Measurements from ENCODE around the gene GUK1. TPM values are rescaled to one million over a fixed set of nuclear protein-coding genes. Genes with fewer than 3 reads are reported as not detected.
"Not testable (repeated sequence)": the region's sequence is repeated elsewhere in the genome, so short reads cannot be mapped to it uniquely, and the experiment has no call there.

GUK1 gene
- polyA plus RNA-seq, 3 donors: 113 to 167 (median 157) TPM

DNA sequence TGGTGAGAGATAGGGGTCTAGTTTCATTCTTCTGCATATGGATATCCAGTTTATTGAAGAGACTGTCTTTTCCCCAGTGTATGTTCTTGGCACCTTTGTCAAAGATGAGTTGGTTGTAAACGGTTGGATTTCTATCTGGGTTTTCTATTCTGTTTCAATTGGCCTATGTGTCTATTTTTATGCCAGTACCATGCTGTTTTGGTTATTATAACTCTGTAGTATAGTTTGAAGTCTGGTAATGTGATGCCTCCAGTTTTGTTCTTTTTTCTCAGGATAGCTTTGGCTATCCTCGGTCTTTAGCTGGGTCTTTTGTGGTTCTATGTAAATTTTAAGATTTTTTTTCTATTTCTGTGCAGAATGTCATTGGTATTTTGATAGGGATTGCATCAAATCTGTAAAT is 48.2 kb downstream of the GUK1 start:
- DNase-seq: not testable (repeated sequence)

DNA sequence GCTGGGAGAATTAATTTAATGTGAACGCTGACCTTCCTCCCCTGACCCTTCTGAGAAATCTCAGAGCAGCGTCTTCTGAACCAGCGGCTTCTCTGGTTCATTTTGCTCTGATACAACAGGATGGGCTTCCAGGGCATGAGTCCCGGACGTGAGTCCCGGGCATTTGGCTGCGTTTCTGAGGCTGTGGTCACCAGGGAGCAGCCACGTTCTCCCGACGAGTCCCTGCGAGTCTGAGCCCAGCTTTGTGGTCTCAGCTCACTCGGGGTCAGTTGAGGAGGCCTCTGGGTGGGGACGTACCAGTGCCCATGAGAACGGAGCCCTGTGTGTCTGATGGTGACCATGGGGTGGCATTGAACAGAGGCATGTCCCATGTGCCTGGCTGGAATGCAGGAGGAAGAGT is 50.1 kb downstream of the GUK1 start:
- no peak for DNase-seq

DNA sequence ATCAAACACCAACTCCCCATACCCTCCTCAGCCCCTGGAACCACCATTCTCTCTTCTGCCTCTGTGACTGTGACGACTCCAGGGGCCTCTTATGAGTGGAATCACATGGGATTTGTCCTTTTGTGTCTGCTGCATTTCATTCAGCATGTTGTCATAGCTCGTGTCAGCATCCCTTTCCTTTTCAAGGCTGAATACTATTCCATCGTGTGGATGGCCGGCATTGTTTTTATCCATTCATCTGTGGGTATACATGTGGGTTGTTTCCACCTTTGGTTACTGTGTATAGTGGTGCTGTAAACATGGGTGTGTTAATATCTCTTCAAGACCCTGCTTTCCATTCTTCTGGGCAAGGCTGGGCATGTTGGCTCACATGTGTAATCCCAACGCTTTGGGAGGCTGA is 50.7 kb downstream of the GUK1 start:
- no peak for DNase-seq

DNA sequence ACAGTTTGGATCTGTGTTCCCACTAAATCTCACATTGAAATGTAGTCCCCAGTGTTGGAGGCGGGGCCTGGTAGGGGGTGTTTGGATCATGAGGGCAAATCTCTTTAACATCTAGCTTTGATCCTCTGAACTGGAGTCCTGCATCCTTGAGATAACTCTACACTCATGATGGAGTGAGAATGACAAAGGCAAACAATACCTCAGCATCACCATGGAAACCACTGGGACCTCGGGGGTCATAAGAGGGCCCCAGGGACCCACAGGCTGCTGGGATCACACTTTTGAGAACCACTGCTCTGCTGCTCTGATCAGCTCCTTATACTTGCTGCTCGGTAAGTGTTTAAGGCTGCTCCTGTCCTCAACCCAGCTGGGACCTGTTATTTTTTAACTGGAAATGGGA is 54.4 kb downstream of the GUK1 start:
- DNase-seq: no peak

DNA sequence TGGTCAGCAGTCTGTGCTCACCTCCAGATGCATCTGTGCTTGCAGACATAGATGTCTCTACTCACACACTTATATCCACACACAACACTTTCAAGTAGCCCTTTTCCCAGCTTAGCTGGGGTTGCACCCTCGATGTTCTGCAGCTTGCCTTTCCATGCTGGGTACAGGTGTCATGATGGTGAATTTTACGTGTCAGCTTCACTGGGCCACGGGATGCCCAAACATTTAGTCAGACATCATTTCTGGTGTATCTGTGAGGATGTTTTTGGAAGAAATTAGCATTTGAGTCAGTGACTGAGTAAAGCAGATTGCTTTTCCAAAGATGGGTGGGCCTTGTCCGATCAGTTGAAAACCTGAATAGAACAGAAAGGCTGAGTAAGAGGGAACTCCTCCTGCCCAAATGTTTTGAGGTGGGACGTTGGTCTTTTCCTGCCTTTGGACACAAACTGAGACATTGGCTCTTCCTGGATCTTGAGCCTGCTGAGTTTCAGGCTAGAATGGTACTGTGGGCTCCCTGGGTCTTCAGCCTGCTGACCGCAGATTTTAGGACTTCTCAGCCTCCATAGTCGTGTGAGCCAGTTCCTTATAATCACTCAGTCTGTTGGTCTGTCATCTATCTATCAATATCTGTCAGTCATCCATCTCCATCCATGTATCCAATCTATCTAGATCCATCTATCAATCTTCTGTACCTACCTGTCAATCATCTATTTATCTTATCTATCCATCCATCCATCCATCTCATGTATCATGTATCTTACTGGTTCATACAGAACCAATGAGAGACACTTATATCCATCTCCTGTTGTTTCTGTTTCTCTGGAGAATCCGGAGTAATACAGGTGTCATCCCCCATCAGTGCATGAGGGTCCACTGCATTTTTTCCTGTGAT is 55.1 kb downstream of the GUK1 start:
- DNase-seq: no peak

DNA sequence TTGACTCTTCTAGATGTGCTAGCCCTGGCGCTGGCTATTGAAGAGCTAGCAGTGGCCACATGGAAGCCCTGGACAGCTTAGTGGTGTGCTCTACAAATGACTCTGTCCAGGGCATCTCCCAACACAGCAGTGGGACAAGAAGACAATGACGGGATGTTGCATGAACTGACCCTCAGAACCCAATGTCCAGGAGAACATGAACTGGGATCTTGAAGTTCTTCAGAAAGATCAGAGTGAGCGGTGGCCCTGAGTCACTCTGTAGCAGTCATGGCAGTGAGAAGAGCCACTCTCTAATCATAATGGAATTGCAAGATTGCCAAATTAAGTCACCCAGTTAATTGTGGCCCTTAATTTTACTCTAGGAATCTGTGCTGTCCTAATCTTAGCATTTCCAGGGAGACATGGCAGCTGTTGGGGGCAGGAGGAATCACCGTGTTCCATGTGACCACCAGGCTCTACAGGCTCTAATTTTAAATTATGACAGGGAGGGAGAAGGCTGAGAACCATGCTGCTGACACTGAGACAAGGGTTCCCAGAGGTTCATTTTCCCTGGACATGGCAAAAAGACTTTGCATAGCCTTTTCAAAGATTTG is 57.6 kb downstream of the GUK1 start:
- DNase-seq: no peak

Other genes with a start within 250 kb of the GUK1 start
- 1 to 10 TPM; 1.6 to 1.7 (median 1.6) TPM for gene WNT9A, start 192.3 kb upstream of the GUK1 start, polyA plus RNA-seq (ENCODE audit: insufficient read length in 3 of 3)
- gene WNT3A, start 133.3 kb upstream of the GUK1 start, polyA plus RNA-seq (ENCODE audit: insufficient read length in 3 of 3): under 1 TPM; 0.12 to 0.23 (median 0.22) TPM
- gene ARF1, start 57.6 kb upstream of the GUK1 start, polyA plus RNA-seq (ENCODE audit: insufficient read length in 3 of 3): 100 to 1,000 TPM; 332 to 390 (median 367) TPM
- 10 to 100 TPM; 20.8 to 26.1 (median 23.3) TPM for gene C1orf35, start 37.0 kb upstream of the GUK1 start, polyA plus RNA-seq (ENCODE audit: insufficient read length in 3 of 3)
- 10 to 100 TPM; 48.5 to 55.6 (median 54.4) TPM for gene MRPL55, start 31.0 kb upstream of the GUK1 start, polyA plus RNA-seq (ENCODE audit: insufficient read length in 3 of 3)
- gene GJC2, start 9.7 kb downstream of the GUK1 start, polyA plus RNA-seq (ENCODE audit: insufficient read length in 3 of 3): 1 to 10 TPM in 2 of 3 donors, under 1 TPM in 1; 0.59 to 1.1 (median 1.0) TPM
- 1 to 10 TPM; 5.9 to 8.1 (median 6.1) TPM for gene IBA57, start 25.5 kb downstream of the GUK1 start, polyA plus RNA-seq (ENCODE audit: insufficient read length in 3 of 3)
- 10 to 100 TPM; 32.0 to 53.4 (median 48.5) TPM for gene OBSCN, start 67.8 kb downstream of the GUK1 start, polyA plus RNA-seq (ENCODE audit: insufficient read length in 3 of 3)